ENCODE results near the gene POLG. TPM values are rescaled to one million over a fixed set of nuclear protein-coding genes. Genes with fewer than 3 reads are reported as not detected.

POLG gene
- total RNA-seq, 1 donor from 2014 or later, result 25.2 TPM

- Mint-ChIP-seq H3K27ac (no peak overlapping the region), H3K4me1 (peaks cover 6% of the 10 kb centered on the region), H3K4me3 (no peak overlapping the region), H3K9me3 (no peaks in the 10 kb centered on the region), H3K27me3 (ENCODE audit: insufficient read depth, low read depth) (peaks cover 46% of the 10 kb centered on the region), H3K36me3 (no peaks in the 10 kb centered on the region)
- TF ChIP-seq EZH2 (IDR thresholded peaks at IDR 0.05) (no peak), EZH2phosphoT487 (IDR thresholded peaks at IDR 0.05) (no peak), CTCF (IDR thresholded peaks at IDR 0.05) (no peak)
- Histone ChIP-seq H3K27me3 (peaks cover 78% of the 10 kb centered on the region), H4K20me1 (ENCODE audit: low read depth) (peaks cover 17% of the 10 kb centered on the region), H3K4me2 (no peak overlapping the region), H3K79me2 (ENCODE audit: low read depth) (no peaks in the 10 kb centered on the region), H3K36me3 (no peaks in the 10 kb centered on the region), H2AFZ (replicated peaks) (no peak overlapping the region), H3K4me3 (no peak overlapping the region), H3K4me1 (no peaks in the 10 kb centered on the region), H3K9ac (no peak overlapping the region), H3K27ac (no peak overlapping the region), H3F3A (ENCODE audit: low read depth) (peaks cover 4% of the 10 kb centered on the region), H3K9me3 (ENCODE audit: low read depth) (no peaks in the 10 kb centered on the region)
- DNase-seq (ENCODE audit: low spot score), result no peak
Observed at GRCh38 chr15:89353991-89354390, 19.4 kb upstream of the POLG start.

- Histone ChIP-seq H3K9ac (no peak overlapping the region), H3F3A (ENCODE audit: low read depth) (peaks cover 4% of the 10 kb centered on the region), H3K9me3 (ENCODE audit: low read depth) (no peaks in the 10 kb centered on the region), H3K27me3 (peaks cover 67% of the 10 kb centered on the region), H3K4me3 (no peak overlapping the region), H3K4me2 (no peak overlapping the region), H3K27ac (no peak overlapping the region), H2AFZ (replicated peaks) (no peak overlapping the region), H4K20me1 (ENCODE audit: low read depth) (peaks cover 7% of the 10 kb centered on the region), H3K4me1 (no peaks in the 10 kb centered on the region), H3K79me2 (ENCODE audit: low read depth) (no peaks in the 10 kb centered on the region), H3K36me3 (no peaks in the 10 kb centered on the region)
- no peaks in the 10 kb centered on the region for H3K9me3 Mint-ChIP-seq
- no peak overlapping the region for H3K27ac Mint-ChIP-seq
- H3K4me1 Mint-ChIP-seq, result peaks cover 6% of the 10 kb centered on the region
- TF ChIP-seq CTCF (IDR thresholded peaks at IDR 0.05), result no peak
- no peak for TF ChIP-seq EZH2phosphoT487 (IDR thresholded peaks at IDR 0.05)
- no peak for TF ChIP-seq EZH2 (IDR thresholded peaks at IDR 0.05)
- no peak overlapping the region for H3K4me3 Mint-ChIP-seq
- H3K36me3 Mint-ChIP-seq, result no peaks in the 10 kb centered on the region
- peaks cover 32% of the 10 kb centered on the region for H3K27me3 Mint-ChIP-seq (ENCODE audit: insufficient read depth, low read depth)
- no peak for DNase-seq (ENCODE audit: low spot score)
Observed at GRCh38 chr15:89352476-89352875, 17.9 kb upstream of the POLG start.

GRCh38 chr15:89349206-89349558 is 14.6 kb upstream of the POLG start:
- no peak overlapping the region for H3K27ac ChIP-seq
- H3K9ac ChIP-seq, result no peak overlapping the region
- Mint-ChIP-seq H3K4me3 (no peak overlapping the region), H3K4me1 (no peaks in the 10 kb centered on the region), H3K27me3 (ENCODE audit: insufficient read depth, low read depth) (peaks cover 22% of the 10 kb centered on the region), H3K36me3 (no peaks in the 10 kb centered on the region), H3K9me3 (no peaks in the 10 kb centered on the region), H3K27ac (no peak overlapping the region)
- peaks cover 13% of the 10 kb centered on the region for H3K4me1 ChIP-seq
- no peak for TF ChIP-seq EZH2phosphoT487 (IDR thresholded peaks at IDR 0.05)
- TF ChIP-seq CTCF (IDR thresholded peaks at IDR 0.05), result no peak
- no peak for TF ChIP-seq EZH2 (IDR thresholded peaks at IDR 0.05)
- H3K9me3 ChIP-seq (ENCODE audit: low read depth), result no peaks in the 10 kb centered on the region
- H3F3A ChIP-seq (ENCODE audit: low read depth), result peaks cover 12% of the 10 kb centered on the region
- H4K20me1 ChIP-seq (ENCODE audit: low read depth), result no peaks in the 10 kb centered on the region
- H3K36me3 ChIP-seq, result no peaks in the 10 kb centered on the region
- no peaks in the 10 kb centered on the region for H3K79me2 ChIP-seq (ENCODE audit: low read depth)
- no peak overlapping the region for H3K4me2 ChIP-seq
- H3K4me3 ChIP-seq, result no peak overlapping the region
- H3K27me3 ChIP-seq, result peaks cover 35% of the 10 kb centered on the region
- no peak for DNase-seq (ENCODE audit: low spot score)
- H2AFZ ChIP-seq (replicated peaks), result no peak overlapping the region
